Ascending aorta (tissue), 2 donors: ENCODE measurements around the gene KIF1A. TPM values are rescaled to one million over a fixed set of nuclear protein-coding genes. Genes with fewer than 3 reads are reported as not detected.

Source experiments
- DNase-seq, 2 donors: peaks; one replicate each; pipeline ENCODE4 v3.0.0-alpha.2; 2019; ENCODE audit warnings: low spot score in 2 of 2
- H3K27ac ChIP-seq, 2 donors: fragments of 200-600 bp; sonication (generic); one replicate each; pipeline ENCODE4 v1.5.1; 2016 to 2017; ENCODE audit warnings: mild to moderate bottlenecking in 1 of 2
- H3K27me3 ChIP-seq: fragments of 200-600 bp; sonication (generic); one replicate; pipeline ENCODE4 v1.5.1; 2017
- H3K36me3 ChIP-seq, 2 donors: fragments of 200-600 bp; sonication (generic); one replicate each; pipeline ENCODE4 v1.5.1; 2016
- H3K4me1 ChIP-seq, 2 donors: fragments of 200-600 bp; sonication (generic); one replicate each; pipeline ENCODE4 v1.5.1; 2016 to 2017; ENCODE audit warnings: mild to moderate bottlenecking in 1 of 2
- H3K4me3 ChIP-seq, 2 donors: fragments of 200-600 bp; sonication (generic); one replicate each; pipeline ENCODE4 v1.5.1; 2016 to 2017; ENCODE audit warnings: mild to moderate bottlenecking in 1 of 2
- H3K9me3 ChIP-seq, 2 donors: fragments of 200-600 bp; sonication (generic); one replicate each; pipeline ENCODE4 v1.5.1; 2016
- intact Hi-C: fragments of 100-400 bp; cut with DNase I; formaldehyde crosslinking; loops from one replicate; pipeline ENCODE4 v1.15.1; 2023
- total RNA-seq: library from RNA; depleted of rRNA; stranded (reverse); fragments of >200 nt; gene quantifications from one replicate; pipeline ENCODE4 v1.1.0, GENCODE V29; 2016
- TF ChIP-seq, protein P1 (sequence below), 3 experiments: fragments of 200-600 bp in 2 of 3; fragments of 450-650 bp in 1 of 3; sonication (generic) in 2 of 3; IDR thresholded peaks; one replicate each; pipeline ENCODE4 v1.5.1; 2016 to 2019; ENCODE audit warnings: antibody characterized with exemption in 3 of 3, mild to moderate bottlenecking in 1 of 3, moderate library complexity in 1 of 3

Gene KIF1A
- total RNA-seq, 1 donor from 2014 or later, result 0.11 TPM

DNA sequence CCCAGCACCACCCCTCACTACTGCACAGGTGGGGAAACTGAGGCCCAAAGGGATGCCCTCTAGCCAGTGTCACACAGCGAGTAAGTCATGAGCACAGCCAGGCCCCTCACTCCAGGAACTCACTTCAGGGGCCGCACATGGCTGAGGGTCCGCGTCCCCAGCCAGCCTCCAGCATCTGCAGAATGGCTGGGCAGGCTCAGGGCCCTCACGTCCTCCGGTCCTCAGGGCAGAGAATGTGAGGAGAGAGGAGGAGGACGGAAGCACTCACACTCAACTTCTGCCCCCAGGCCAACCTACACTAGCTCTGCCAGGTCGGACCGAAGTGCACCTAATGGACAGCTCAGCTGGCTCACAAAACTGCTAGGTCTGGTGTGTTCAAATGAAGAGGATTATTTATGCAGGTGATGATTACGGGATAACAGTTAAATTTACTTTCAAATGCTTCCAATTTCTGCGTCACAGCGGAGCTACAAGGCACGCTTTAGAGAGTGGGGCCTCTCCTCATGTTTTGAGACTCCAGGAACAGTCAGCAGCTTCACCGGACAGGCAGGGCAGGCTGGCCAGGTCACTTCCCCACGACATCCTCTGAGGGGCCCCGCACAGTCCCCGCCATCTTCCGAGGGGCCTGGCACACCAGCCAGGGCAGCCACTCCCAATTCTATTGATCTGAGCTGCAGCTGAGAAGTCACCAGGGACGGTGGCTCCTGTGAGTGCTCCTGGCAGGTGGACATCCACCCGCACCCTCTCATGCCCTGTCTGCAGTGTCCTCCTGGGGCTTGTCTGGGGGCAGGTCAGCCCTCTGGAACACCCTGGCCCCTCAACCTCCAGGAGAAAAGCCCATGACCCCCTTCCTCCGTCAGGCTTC is 26.5 kb downstream of the KIF1A start:
- Histone ChIP-seq H3K27ac (no peak overlapping the region), H3K4me3 (no peak overlapping the region), H3K4me1 (no peaks in the 10 kb centered on the region), H3K9me3 (no peaks in the 10 kb centered on the region), H3K27me3 (no peaks in the 10 kb centered on the region), H3K36me3 (no peaks in the 10 kb centered on the region)
- TF ChIP-seq, protein P1, sequence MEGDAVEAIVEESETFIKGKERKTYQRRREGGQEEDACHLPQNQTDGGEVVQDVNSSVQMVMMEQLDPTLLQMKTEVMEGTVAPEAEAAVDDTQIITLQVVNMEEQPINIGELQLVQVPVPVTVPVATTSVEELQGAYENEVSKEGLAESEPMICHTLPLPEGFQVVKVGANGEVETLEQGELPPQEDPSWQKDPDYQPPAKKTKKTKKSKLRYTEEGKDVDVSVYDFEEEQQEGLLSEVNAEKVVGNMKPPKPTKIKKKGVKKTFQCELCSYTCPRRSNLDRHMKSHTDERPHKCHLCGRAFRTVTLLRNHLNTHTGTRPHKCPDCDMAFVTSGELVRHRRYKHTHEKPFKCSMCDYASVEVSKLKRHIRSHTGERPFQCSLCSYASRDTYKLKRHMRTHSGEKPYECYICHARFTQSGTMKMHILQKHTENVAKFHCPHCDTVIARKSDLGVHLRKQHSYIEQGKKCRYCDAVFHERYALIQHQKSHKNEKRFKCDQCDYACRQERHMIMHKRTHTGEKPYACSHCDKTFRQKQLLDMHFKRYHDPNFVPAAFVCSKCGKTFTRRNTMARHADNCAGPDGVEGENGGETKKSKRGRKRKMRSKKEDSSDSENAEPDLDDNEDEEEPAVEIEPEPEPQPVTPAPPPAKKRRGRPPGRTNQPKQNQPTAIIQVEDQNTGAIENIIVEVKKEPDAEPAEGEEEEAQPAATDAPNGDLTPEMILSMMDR (IDR thresholded peaks at IDR 0.05), result no peak
- peak in 1 of 2 donors; percentile 35 for DNase-seq
- intact Hi-C loops, result no loop called here

DNA sequence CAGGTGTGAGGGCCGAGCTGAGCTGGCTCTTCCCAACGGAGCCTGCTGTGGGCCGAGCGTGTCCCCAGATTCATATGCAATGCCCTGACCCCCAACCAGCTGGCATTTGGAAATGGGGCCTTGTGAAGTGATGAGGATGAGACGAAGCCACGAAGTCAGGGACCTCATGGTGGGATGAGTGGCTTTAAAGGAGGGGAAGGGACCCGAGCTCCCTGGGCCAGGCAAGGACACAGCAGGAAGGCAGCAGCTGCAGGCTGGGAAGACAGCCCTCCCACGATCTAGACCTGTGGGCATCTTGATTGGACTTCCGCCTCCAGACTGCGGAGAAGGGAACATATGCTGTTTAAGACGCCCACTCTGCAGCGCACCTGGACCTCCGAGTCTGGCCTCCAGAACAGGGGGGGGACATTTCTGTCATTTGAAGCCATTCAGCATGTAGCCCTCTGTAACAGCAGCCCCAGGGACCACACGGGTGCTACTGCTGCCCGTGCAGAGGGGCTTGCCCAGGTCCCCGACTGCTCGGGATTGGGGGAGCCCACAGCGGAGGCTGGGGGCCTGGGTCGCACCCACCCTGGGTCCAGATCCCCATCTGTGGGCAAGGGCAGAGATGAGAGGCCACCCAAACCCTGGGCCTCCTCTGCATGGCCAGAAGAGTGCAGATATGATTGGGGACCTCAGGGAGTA is 27.2 kb downstream of the KIF1A start:
- no peaks in the 10 kb centered on the region for H3K4me1 ChIP-seq
- H3K27ac ChIP-seq, result no peak overlapping the region
- H3K4me3 ChIP-seq, result no peak overlapping the region
- intact Hi-C loops, result no loop called here
- no peaks in the 10 kb centered on the region for H3K36me3 ChIP-seq
- no peak for DNase-seq
- TF ChIP-seq, protein P1 (IDR thresholded peaks at IDR 0.05), result no peak
- H3K27me3 ChIP-seq, result no peaks in the 10 kb centered on the region
- no peaks in the 10 kb centered on the region for H3K9me3 ChIP-seq

DNA sequence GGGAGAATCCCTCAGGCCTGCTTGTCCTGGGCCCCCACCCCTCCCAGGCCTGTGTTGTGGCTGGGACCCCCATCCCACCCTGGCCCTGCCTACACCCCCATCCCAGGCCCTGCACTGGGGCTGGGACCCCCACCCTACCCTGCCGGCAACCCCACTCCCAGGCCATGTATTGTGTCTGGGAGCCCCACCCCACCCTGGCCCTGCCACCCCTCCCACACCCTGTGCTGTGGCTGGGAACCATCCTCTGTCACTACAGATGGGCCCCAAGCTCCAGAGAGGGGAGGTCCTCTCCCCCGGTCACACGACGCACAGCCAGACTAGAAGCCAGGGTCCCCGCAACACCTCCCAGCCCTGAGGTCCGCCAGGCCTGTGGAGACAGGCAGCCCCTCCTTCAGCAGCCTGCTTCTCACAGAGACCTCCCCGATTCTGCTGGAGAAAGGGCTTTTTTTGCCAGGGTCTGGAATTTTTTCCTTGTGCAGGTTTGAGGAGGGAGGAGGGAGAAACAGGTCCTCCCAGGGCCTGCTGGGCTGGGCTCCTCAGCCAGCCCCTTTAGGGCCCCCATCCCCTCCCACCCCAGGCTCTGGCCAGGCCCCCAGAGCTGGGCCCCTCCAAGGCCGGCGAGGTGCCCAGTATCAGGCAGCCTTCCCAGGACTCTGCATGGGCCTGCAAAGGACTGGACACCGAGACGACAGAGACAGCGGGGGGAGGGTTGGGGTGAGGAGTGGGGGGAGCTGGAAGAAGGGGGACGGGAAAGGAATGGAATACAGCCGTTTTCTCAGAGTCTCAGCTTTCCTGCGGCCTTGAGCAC is 28.0 kb downstream of the KIF1A start:
- Histone ChIP-seq H3K36me3 (no peaks in the 10 kb centered on the region), H3K27me3 (no peaks in the 10 kb centered on the region), H3K4me1 (no peaks in the 10 kb centered on the region), H3K27ac (no peak overlapping the region), H3K4me3 (no peak overlapping the region), H3K9me3 (no peaks in the 10 kb centered on the region)
- intact Hi-C loops, result no loop called here
- DNase-seq, result no peak
- TF ChIP-seq, protein P1 (IDR thresholded peaks at IDR 0.05), result no peak

DNA sequence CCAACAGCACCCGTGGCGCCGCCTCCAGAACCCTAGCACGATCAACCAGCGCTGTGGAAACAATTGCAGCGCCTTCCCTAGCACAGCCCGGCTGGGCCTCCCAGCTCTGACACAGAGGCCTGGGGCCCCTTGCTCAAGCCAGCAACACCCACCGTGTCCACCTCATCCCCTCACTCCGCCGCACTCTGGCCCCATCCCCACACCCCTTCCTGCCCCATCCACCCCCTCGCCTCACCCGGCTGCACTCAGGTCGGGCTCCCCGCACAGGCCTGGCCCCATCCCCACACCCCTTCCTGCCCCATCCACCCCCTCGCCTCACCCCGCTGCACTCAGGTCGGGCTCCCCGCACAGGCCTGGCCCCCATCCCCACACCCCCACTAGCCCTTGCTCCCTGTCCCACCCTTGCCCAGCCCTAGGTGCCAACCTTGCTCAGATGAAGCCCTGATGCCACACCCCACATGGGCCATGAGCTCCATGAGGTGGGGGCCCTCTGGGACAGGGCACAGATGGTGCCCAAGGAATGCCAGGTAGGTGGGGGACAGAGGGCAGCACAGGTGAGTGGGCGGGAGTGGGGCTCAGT is 28.7 kb downstream of the KIF1A start:
- no peak overlapping the region for H3K27ac ChIP-seq
- H3K4me1 ChIP-seq, result no peaks in the 10 kb centered on the region
- TF ChIP-seq, protein P1 (IDR thresholded peaks at IDR 0.05), result no peak
- no peak for DNase-seq
- intact Hi-C loops, result no loop called here
- H3K9me3 ChIP-seq, result no peaks in the 10 kb centered on the region
- H3K36me3 ChIP-seq, result no peaks in the 10 kb centered on the region
- no peak overlapping the region for H3K4me3 ChIP-seq
- no peaks in the 10 kb centered on the region for H3K27me3 ChIP-seq
